SU-DHL-6 (cell line): ENCODE results near the gene ENOX1.

ENCODE experiments used
- H2AFZ ChIP-seq: fragments of 200-600 bp; sonication (generic); 2 replicates; pipeline ENCODE4 v1.6.1; 2014; ENCODE audit warnings: low read depth, mild to moderate bottlenecking, moderate library complexity, mixed read lengths, antibody characterized with exemption, low read length; ENCODE audit not compliant: severe bottlenecking
- H3F3A ChIP-seq: fragments of 200-600 bp; shearing (Covaris generic); 2 replicates; pipeline ENCODE4 v1.6.0; 2016; ENCODE audit warnings: antibody characterized with exemption, mild to moderate bottlenecking; ENCODE audit not compliant: insufficient read depth
- H3K27ac ChIP-seq: fragments of 200-600 bp; sonication (generic); 2 replicates; pipeline ENCODE4 v1.5.1; 2016; ENCODE audit warnings: low read depth, mild to moderate bottlenecking, low read length, moderate library complexity, mixed read lengths
- H3K27me3 ChIP-seq: fragments of 200-600 bp; sonication (generic), shearing (Covaris generic); 2 replicates; pipeline ENCODE4 v1.6.0; 2014; ENCODE audit warnings: mild to moderate bottlenecking, low read length
- H3K36me3 ChIP-seq: fragments of 200-600 bp; sonication (generic); 2 replicates; pipeline ENCODE4 v1.6.1; 2014; ENCODE audit warnings: mild to moderate bottlenecking, low read length, mixed read lengths
- H3K4me2 ChIP-seq: fragments of 300-600, 200-600 bp; shearing (Covaris generic), sonication (generic); 2 replicates; pipeline ENCODE4 v1.6.0; 2014; ENCODE audit warnings: low read length, low read depth, mild to moderate bottlenecking; ENCODE audit not compliant: poor library complexity, severe bottlenecking
- H3K4me3 ChIP-seq: fragments of 200-600 bp; sonication (generic); 2 replicates; pipeline ENCODE4 v1.5.1; 2014; ENCODE audit warnings: antibody characterized with exemption, low read length, mild to moderate bottlenecking, mixed read lengths; ENCODE audit not compliant: insufficient read depth, poor library complexity, severe bottlenecking
- H3K79me2 ChIP-seq: fragments of 200-600 bp; sonication (generic); 2 replicates; pipeline ENCODE4 v1.6.1; 2014; ENCODE audit warnings: mild to moderate bottlenecking, low read length, moderate library complexity; ENCODE audit not compliant: insufficient read depth
- H3K9ac ChIP-seq: fragments of 200-600 bp; sonication (generic); 2 replicates; pipeline ENCODE4 v1.7.0; 2014; ENCODE audit warnings: mild to moderate bottlenecking, low read length
- H3K9me2 ChIP-seq: fragments of 200-600 bp; sonication (generic); replicated peaks from 2 replicates; pipeline ENCODE4 v1.6.1; 2014; ENCODE audit warnings: low read length; ENCODE audit not compliant: insufficient read depth
- H3K9me3 ChIP-seq: fragments of 200-600 bp; sonication (generic); 2 replicates; pipeline ENCODE4 v1.6.1; 2014; ENCODE audit warnings: low read length, mixed read lengths; ENCODE audit not compliant: insufficient read depth
- H4K20me1 ChIP-seq: fragments of 200-600 bp; sonication (generic); 2 replicates; pipeline ENCODE4 v1.6.1; 2014; ENCODE audit warnings: low read depth, mild to moderate bottlenecking, antibody characterized with exemption, low read length, moderate library complexity, mixed read lengths
- CTCF ChIP-seq: fragments of 200-600 bp; sonication (generic); IDR thresholded peaks from one replicate; pipeline ENCODE4 v1.5.1; 2017; ENCODE audit warnings: antibody characterized with exemption, mild to moderate bottlenecking, low read length, moderate library complexity; ENCODE audit not compliant: insufficient read depth, poor library complexity, severe bottlenecking
- EZH2phosphoT487 ChIP-seq: fragments of 200-600 bp; sonication (generic), shearing (Covaris generic); conservative IDR thresholded peaks from 2 replicates; pipeline ENCODE4 v1.6.1; 2018; ENCODE audit warnings: mild to moderate bottlenecking, antibody characterized with exemption, low read length, moderate library complexity, mixed read lengths

Gene ENOX1

GRCh38 chr13:43494206-43494605 lies 292.6 kb downstream of the ENOX1 start:
- Histone ChIP-seq H3K9me3 (peaks cover 5% of the 10 kb centered on the region; the same call in 1 of the 2 replicates), H3K79me2 (no peaks in the 10 kb centered on the region), H3F3A (no peaks in the 10 kb centered on the region), H4K20me1 (no peaks in the 10 kb centered on the region), H3K9me2 (no peaks in the 10 kb centered on the region), H3K4me3 (no peak overlapping the region), H3K9ac (no peak overlapping the region), H2AFZ (no peak overlapping the region), H3K4me2 (no peak overlapping the region), H3K27ac (no peak overlapping the region), H3K36me3 (no peaks in the 10 kb centered on the region), H3K27me3 (no peaks in the 10 kb centered on the region)
- no peak for TF ChIP-seq CTCF
- no peak for TF ChIP-seq EZH2phosphoT487

- H2AFZ ChIP-seq = no peak overlapping the region
- H3K27ac ChIP-seq = no peak overlapping the region
- no peak overlapping the region for H3K9ac ChIP-seq
- peaks cover 5% of the 10 kb centered on the region; the same call in 1 of the 2 replicates for H3K9me3 ChIP-seq
- no peak overlapping the region for H3K4me2 ChIP-seq
- H3K79me2 ChIP-seq = no peaks in the 10 kb centered on the region
- H3K36me3 ChIP-seq = no peaks in the 10 kb centered on the region
- TF ChIP-seq CTCF (no peak), EZH2phosphoT487 (no peak)
- H4K20me1 ChIP-seq = no peaks in the 10 kb centered on the region
- H3K4me3 ChIP-seq = no peak overlapping the region
- H3K9me2 ChIP-seq = no peaks in the 10 kb centered on the region
- no peaks in the 10 kb centered on the region for H3F3A ChIP-seq
- H3K27me3 ChIP-seq = no peaks in the 10 kb centered on the region
Measured at GRCh38 chr13:43493496-43494000, 293.2 kb downstream of the ENOX1 start.

- Histone ChIP-seq H3K4me3 (no peak overlapping the region), H4K20me1 (no peaks in the 10 kb centered on the region)
Measured at GRCh38 chr13:43492745-43493144, 294.0 kb downstream of the ENOX1 start.

More at GRCh38 chr13:43492745-43493144, 294.0 kb downstream of the ENOX1 start:
- Histone ChIP-seq H3K36me3 (no peaks in the 10 kb centered on the region), H3K79me2 (no peaks in the 10 kb centered on the region), H3K27me3 (no peaks in the 10 kb centered on the region), H3K9me3 (peaks cover 5% of the 10 kb centered on the region; the same call in 1 of the 2 replicates), H3K4me2 (no peak overlapping the region), H2AFZ (no peak overlapping the region), H3K27ac (no peak overlapping the region), H3K9ac (no peak overlapping the region), H3F3A (no peaks in the 10 kb centered on the region), H3K9me2 (no peaks in the 10 kb centered on the region)
- TF ChIP-seq CTCF (no peak), EZH2phosphoT487 (no peak)
